ENCODE results near the gene SNU13. TPM values are rescaled to one million over a fixed set of nuclear protein-coding genes. Genes with fewer than 3 reads are reported as not detected.
A peak's percentile ranks its signal among the peaks of the same experiment; 100 is the strongest.

SNU13 gene
- total RNA-seq, 4 donors from 2014 or later = 78.6 to 131 (median 111) TPM

DNA sequence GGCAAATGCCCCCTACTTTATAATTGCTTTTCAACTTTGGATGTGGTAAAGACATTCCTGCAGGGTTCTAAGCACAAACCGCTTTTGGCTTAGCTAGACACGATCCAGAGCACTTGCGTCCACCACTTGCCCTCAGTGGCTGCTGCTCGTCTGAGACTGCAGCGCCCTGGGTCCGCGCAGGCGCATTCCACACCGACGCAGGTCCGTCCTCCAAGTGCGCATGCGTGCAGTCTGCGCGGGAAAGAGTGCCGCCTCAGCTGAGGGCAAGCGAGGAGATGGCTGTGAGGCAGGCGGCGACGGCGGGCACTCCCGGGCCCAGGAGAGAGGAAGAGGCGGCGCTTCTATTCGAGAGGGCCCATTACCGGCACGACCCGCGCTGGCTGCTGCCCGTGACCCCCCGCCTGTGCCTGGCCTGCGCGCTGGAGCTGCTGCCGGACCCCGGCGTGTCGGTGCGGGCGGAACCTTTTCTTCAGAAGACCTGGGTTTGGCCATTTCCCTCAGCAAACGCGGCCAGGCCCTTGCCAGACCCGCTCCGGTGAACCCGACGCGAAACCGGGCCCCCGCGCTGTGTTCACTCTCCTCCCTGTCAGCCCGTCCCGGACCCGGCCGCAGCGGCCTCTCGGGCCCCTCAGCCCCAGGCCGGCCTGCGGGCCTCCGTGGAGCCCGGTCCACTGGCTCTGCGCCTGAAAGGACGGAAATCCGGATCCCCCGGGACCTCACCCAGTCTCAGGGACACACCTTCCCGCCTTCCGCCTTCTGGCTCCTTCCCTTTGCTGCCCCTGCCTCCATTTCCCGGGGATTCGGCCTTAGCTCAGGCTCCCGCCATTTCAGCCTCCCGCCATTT is 10.8 kb upstream of the SNU13 start, which contains the start of gene MEI1:
MEI1 (plus strand) TSS at position 240 of the 844 bp plus-strand sequence; CDS start at position 276, 36 bp downstream.
- WGBS, 2 donors (ENCODE audit: low coverage in 1 of 2) = 0 to 8% methylated on average over 1 to 2 of the region's 69 CpGs
- no peak within 1 kb of the TSS for H3K27ac ChIP-seq
- no peaks in the 10 kb centered on the region for H3K9me3 ChIP-seq
- TF ChIP-seq, protein P1, sequence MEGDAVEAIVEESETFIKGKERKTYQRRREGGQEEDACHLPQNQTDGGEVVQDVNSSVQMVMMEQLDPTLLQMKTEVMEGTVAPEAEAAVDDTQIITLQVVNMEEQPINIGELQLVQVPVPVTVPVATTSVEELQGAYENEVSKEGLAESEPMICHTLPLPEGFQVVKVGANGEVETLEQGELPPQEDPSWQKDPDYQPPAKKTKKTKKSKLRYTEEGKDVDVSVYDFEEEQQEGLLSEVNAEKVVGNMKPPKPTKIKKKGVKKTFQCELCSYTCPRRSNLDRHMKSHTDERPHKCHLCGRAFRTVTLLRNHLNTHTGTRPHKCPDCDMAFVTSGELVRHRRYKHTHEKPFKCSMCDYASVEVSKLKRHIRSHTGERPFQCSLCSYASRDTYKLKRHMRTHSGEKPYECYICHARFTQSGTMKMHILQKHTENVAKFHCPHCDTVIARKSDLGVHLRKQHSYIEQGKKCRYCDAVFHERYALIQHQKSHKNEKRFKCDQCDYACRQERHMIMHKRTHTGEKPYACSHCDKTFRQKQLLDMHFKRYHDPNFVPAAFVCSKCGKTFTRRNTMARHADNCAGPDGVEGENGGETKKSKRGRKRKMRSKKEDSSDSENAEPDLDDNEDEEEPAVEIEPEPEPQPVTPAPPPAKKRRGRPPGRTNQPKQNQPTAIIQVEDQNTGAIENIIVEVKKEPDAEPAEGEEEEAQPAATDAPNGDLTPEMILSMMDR (IDR thresholded peaks at IDR 0.05) = peak in 1 of 4 experiments; percentile 18
- no peak for TF ChIP-seq POLR2AphosphoS5 (IDR thresholded peaks at IDR 0.05)
- H3K36me3 ChIP-seq = peaks cover 0 to under 1% of the 10 kb centered on the region in 2 donors
- peak; percentile 82 for ATAC-seq
- H3K27me3 ChIP-seq = no peaks in the 10 kb centered on the region
- H3K4me3 ChIP-seq = peak within 1 kb of the TSS in 1 of 2 donors; percentile 28
- peaks cover 0 to 23% (median 9%) of the 10 kb centered on the region in 3 donors for H3K4me1 ChIP-seq

DNA sequence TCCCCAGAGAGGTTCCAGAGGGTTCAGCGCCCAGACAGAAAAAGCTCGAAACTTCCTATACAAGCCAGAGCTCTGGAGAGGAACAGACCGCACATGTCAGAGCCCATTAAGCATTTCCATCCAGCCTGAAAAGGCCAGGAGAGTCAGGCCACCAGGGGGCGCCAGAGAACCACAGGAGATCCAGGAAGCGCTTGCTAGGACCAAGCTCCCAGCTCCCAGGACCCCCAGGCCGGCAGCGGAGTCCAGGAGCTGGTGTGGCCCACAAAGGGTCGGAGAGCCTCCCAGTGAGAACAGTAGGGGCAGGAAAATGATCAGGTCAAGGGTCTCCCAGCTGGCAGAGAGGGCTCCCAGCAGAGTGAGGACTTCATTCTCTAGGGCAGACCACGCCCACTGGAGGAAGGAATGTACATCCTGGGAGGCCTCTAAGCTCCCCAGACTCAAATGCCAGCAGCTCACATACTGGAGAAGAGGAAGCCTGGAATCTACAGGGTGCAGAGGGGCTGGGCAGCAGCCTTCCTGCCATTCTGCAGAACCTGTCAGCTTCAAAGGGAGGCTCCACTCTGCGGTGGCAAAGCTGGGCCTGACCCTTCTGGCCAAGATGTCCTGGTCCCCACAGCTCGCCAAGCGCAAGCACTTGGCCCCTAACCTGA is 8.6 kb upstream of the SNU13 start:
- H3K9me3 ChIP-seq = no peaks in the 10 kb centered on the region
- TF ChIP-seq, protein P1 (IDR thresholded peaks at IDR 0.05) = peak; percentile 89 to 99 (median 94)
- TF ChIP-seq POLR2A (IDR thresholded peaks at IDR 0.05) (no peak), POLR2AphosphoS5 (IDR thresholded peaks at IDR 0.05) (no peak)
- ATAC-seq = peak; percentile 85
- H3K27me3 ChIP-seq = no peaks in the 10 kb centered on the region
- 71% methylated on average over 4 of the region's 12 CpGs; no CpG with 5 or more reads in 1 of the 2 donors for whole genome bisulfite sequencing, 2 donors (ENCODE audit: low coverage in 1 of 2)
- H3K27ac ChIP-seq = peak overlapping the region in 3 of 4 donors; percentile 15 to 58 (median 53)
- peaks cover 0 to 23% (median 9%) of the 10 kb centered on the region in 3 donors for H3K4me1 ChIP-seq
- H3K4me3 ChIP-seq = peak overlapping the region in 1 of 2 donors; percentile 36
- H3K36me3 ChIP-seq = peaks cover 0 to 17% of the 10 kb centered on the region in 2 donors

DNA sequence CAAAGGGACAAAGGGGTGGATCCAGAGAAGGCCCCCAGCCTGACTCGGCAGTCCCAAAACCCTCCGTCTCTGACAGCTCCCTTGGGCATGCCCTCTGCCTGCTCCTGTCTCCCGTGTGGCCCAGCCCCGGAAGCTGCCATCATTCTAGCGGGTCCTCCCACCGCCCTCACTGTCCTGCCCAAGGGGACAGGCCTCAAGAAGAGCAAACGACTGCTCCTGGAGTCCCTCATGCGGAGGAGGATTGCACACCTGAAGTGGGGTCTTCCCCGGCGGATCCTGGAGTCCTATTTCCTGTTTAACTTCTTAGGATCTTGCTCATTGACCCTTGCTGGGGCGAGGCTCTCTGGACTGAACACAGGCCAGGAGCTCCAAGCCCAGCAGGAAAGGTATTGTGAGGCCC is 8.0 kb upstream of the SNU13 start:
- no peak for TF ChIP-seq POLR2AphosphoS5 (IDR thresholded peaks at IDR 0.05)
- H3K27me3 ChIP-seq = no peaks in the 10 kb centered on the region
- H3K9me3 ChIP-seq = no peaks in the 10 kb centered on the region
- no peak overlapping the region for H3K4me3 ChIP-seq
- no CpG with 5 or more reads among the region's 11 CpGs for WGBS, 2 donors (ENCODE audit: low coverage in 1 of 2)
- H3K36me3 ChIP-seq = peaks cover 0 to 17% of the 10 kb centered on the region in 2 donors
- H3K27ac ChIP-seq = peak overlapping the region in 3 of 4 donors; percentile 15 to 58 (median 53)
- ATAC-seq = no peak
- H3K4me1 ChIP-seq = peaks cover 0 to 23% (median 9%) of the 10 kb centered on the region in 3 donors

DNA sequence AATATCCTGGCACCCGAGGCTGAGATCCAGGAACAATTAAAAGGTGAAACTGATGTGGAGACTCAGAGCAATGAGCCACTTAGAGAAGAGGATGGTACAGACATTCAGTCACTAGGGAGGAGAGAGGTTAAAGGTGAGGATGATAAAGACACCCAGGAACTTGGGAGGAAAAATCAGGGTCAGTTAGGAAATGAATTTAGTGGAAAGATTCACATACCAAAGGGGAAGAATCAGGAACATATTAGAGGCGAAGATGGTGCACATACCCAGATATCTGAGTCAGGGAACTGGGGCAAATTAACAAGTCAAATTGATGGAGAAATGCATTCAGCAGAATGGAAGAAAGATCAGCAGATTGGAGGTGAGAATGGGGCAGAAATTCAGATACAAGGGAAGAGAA is 6.5 kb upstream of the SNU13 start:
- whole genome bisulfite sequencing, 2 donors (ENCODE audit: low coverage in 1 of 2) = 78 to 93% methylated on average over 2 of the region's 2 CpGs
- Histone ChIP-seq H3K4me1 (peaks cover 0 to 25% (median 9%) of the 10 kb centered on the region in 3 donors), H3K4me3 (no peak overlapping the region), H3K36me3 (peaks cover 0 to 17% of the 10 kb centered on the region in 2 donors), H3K27me3 (no peaks in the 10 kb centered on the region), H3K27ac (no peak overlapping the region), H3K9me3 (no peaks in the 10 kb centered on the region)
- TF ChIP-seq POLR2A (IDR thresholded peaks at IDR 0.05) (no peak), POLR2AphosphoS5 (IDR thresholded peaks at IDR 0.05) (no peak), EP300 (IDR thresholded peaks at IDR 0.05) (no peak)
- TF ChIP-seq, protein P1 (IDR thresholded peaks at IDR 0.05) = no peak
- no peak for ATAC-seq

DNA sequence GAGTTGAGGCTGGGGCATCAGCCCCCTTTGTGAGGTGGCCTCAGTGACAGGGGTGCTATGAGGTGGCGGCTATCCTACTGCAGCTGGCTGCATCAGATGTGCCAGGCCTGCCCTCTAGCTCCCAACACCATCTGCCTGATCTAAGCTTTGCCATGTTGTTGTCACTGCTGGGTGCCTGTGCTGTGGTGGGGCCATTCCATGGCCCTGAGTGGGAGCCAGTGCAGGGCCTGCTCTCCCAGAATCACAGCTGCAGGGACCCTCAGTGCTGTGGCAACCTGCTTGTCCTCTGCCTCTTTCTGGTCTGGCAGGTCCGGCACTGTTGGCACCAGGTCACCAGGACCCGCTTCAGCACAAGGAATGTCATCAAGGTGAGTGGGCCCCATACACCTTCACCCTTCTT is 1.8 kb upstream of the SNU13 start:
- H3K9me3 ChIP-seq = no peaks in the 10 kb centered on the region
- ATAC-seq = no peak
- TF ChIP-seq EP300 (IDR thresholded peaks at IDR 0.05) = no peak
- TF ChIP-seq, protein P1 (IDR thresholded peaks at IDR 0.05) = no peak
- TF ChIP-seq POLR2A (IDR thresholded peaks at IDR 0.05) = no peak
- no peak for TF ChIP-seq POLR2AphosphoS5 (IDR thresholded peaks at IDR 0.05)
- WGBS, 2 donors (ENCODE audit: low coverage in 1 of 2) = 40% methylated on average over 1 of the region's 3 CpGs; no CpG with 5 or more reads in 1 of the 2 donors
- H3K4me1 ChIP-seq = peaks cover 0 to 35% (median 16%) of the 10 kb centered on the region in 3 donors
- H3K27me3 ChIP-seq = no peaks in the 10 kb centered on the region
- H3K4me3 ChIP-seq = no peak overlapping the region
- peak overlapping the region in 2 of 4 donors; percentile 12 to 99 for H3K27ac ChIP-seq
- peaks cover 0 to 17% of the 10 kb centered on the region in 2 donors for H3K36me3 ChIP-seq
